ENCODE results near the gene GNS.

Gene GNS

GRCh38 chr12:64746663-64747062 lies 12.5 kb downstream of the GNS start:
- no peak for TF ChIP-seq CTCF (IDR thresholded peaks at IDR 0.05; ENCODE audit: low read depth, low read length, missing control alignments)
- no peak overlapping the region for H3K4me3 ChIP-seq (ENCODE audit: low read depth, low read length)
- no peak for DNase-seq (ENCODE audit: low read depth)

- no peak for DNase-seq (ENCODE audit: low read depth)
Measured at GRCh38 chr12:64745980-64746379, 13.2 kb downstream of the GNS start.

GRCh38 chr12:64745259-64745807 lies 13.9 kb downstream of the GNS start:
- no peak for DNase-seq (ENCODE audit: low read depth)
- no peak overlapping the region for H3K4me3 ChIP-seq (ENCODE audit: low read depth, low read length)
- no peak for TF ChIP-seq CTCF (IDR thresholded peaks at IDR 0.05; ENCODE audit: low read depth, low read length, missing control alignments)

More at GRCh38 chr12:64745980-64746379, 13.2 kb downstream of the GNS start:
- H3K4me3 ChIP-seq (ENCODE audit: low read depth, low read length), result no peak overlapping the region
- TF ChIP-seq CTCF (IDR thresholded peaks at IDR 0.05; ENCODE audit: low read depth, low read length, missing control alignments), result no peak

GRCh38 chr12:64744422-64745258 lies 14.6 kb downstream of the GNS start:
- no peak overlapping the region for H3K4me3 ChIP-seq (ENCODE audit: low read depth, low read length)
- TF ChIP-seq CTCF (IDR thresholded peaks at IDR 0.05; ENCODE audit: low read depth, low read length, missing control alignments), result no peak
- no peak for DNase-seq (ENCODE audit: low read depth)

GRCh38 chr12:64743206-64743605 lies 16.0 kb downstream of the GNS start:
- no peak overlapping the region for H3K4me3 ChIP-seq (ENCODE audit: low read depth, low read length)

GRCh38 chr12:64742416-64742815 lies 16.8 kb downstream of the GNS start:
- H3K4me3 ChIP-seq (ENCODE audit: low read depth, low read length), result no peak overlapping the region
- no peak for DNase-seq (ENCODE audit: low read depth)
- TF ChIP-seq CTCF (IDR thresholded peaks at IDR 0.05; ENCODE audit: low read depth, low read length, missing control alignments), result no peak

More at GRCh38 chr12:64743206-64743605, 16.0 kb downstream of the GNS start:
- no peak for DNase-seq (ENCODE audit: low read depth)
- no peak for TF ChIP-seq CTCF (IDR thresholded peaks at IDR 0.05; ENCODE audit: low read depth, low read length, missing control alignments)
